Dermis blood vessel endothelial cell (primary cell): Measurements from ENCODE around the gene ECPAS. TPM values are rescaled to one million over a fixed set of nuclear protein-coding genes. Genes with fewer than 3 reads are reported as not detected.
A peak's percentile ranks its signal among the peaks of the same experiment; 100 is the strongest.
"Not testable (repeated sequence)": the region's sequence is repeated elsewhere in the genome, so short reads cannot be mapped to it uniquely, and the experiment has no call there.

Source experiments
- DNase-seq: peaks from one replicate; pipeline ENCODE4 v3.0.0; 2010
- total RNA-seq: library from RNA; depleted of rRNA; stranded (reverse); fragments of >200 nt; gene quantifications from 2 replicates; pipeline ENCODE4 v1.2.3, GENCODE V29; 2014

The ECPAS gene, protein sequence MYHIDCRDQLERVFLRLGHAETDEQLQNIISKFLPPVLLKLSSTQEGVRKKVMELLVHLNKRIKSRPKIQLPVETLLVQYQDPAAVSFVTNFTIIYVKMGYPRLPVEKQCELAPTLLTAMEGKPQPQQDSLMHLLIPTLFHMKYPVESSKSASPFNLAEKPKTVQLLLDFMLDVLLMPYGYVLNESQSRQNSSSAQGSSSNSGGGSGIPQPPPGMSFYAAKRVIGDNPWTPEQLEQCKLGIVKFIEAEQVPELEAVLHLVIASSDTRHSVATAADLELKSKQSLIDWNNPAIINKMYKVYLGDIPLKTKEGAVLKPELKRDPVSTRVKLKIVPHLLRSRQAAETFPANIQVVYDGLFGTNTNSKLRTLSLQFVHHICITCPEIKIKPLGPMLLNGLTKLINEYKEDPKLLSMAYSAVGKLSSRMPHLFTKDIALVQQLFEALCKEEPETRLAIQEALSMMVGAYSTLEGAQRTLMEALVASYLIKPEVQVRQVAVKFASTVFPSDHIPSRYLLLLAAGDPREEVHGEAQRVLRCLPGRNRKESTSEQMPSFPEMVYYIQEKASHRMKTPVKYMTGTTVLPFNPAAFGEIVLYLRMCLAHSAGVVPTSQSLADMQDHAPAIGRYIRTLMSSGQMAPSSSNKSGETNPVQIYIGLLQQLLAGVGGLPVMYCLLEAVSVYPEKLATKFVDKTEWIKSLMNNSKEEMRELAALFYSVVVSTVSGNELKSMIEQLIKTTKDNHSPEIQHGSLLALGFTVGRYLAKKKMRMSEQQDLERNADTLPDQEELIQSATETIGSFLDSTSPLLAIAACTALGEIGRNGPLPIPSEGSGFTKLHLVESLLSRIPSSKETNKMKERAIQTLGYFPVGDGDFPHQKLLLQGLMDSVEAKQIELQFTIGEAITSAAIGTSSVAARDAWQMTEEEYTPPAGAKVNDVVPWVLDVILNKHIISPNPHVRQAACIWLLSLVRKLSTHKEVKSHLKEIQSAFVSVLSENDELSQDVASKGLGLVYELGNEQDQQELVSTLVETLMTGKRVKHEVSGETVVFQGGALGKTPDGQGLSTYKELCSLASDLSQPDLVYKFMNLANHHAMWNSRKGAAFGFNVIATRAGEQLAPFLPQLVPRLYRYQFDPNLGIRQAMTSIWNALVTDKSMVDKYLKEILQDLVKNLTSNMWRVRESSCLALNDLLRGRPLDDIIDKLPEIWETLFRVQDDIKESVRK (N-terminal part only)
- 93.4 and 119 TPM in 2 replicates for total RNA-seq

GRCh38 chr9:111483858-111484571 lies at the start of gene ECPAS:
Gene ECPAS (minus strand): TSS chr9:111484383. CDS start chr9:111472918, 11,465 bp downstream.
- peak; percentile 84 for DNase-seq

- no peak for DNase-seq
These were observed 49.1 kb upstream of the ECPAS start for GRCh38 chr9:111533099-111533790.

DNA sequence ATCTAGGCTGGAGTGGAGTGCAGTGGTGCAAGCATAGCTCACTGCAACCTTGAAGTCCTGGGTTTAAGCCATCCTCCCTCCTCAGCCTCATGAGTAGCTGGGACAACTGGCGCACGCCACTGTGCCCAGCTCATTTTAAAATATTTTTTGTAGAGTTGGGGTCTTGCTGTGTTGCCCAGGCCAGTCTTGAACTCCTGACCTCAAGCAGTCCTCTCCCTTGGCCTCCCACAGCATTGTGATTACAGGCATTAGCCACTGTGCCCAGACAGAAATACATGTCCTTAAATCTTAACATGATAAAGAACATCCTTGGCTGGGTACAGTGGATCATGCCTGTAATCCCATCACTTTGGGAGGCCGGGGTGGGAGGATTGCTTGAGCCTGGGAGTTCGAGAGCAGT lies 47.5 kb upstream of the ECPAS start:
- no peak for DNase-seq

- DNase-seq = no peak
These were observed 45.6 kb upstream of the ECPAS start for GRCh38 chr9:111529787-111530186.

- no peak for DNase-seq
These were observed 43.2 kb upstream of the ECPAS start for GRCh38 chr9:111527347-111527746.

- peak; percentile 84 for DNase-seq
These were observed 41.1 kb upstream of the ECPAS start, which contains the start of gene ZNF483 for GRCh38 chr9:111525056-111525977. Gene ZNF483 (plus strand): TSS chr9:111525179. CDS start chr9:111527396, 2,217 bp downstream.

GRCh38 chr9:111524731-111525055 lies 40.5 kb upstream of the ECPAS start:
- DNase-seq = no peak

GRCh38 chr9:111516061-111516465 lies 31.9 kb upstream of the ECPAS start:
- DNase-seq = no peak

- no peak for DNase-seq
These were observed 30.8 kb upstream of the ECPAS start for GRCh38 chr9:111514967-111515366.

GRCh38 chr9:111511581-111511980 lies 27.4 kb upstream of the ECPAS start:
- DNase-seq = not testable (repeated sequence)

- DNase-seq = no peak
These were observed 18.3 kb upstream of the ECPAS start for GRCh38 chr9:111502506-111502905.

DNA sequence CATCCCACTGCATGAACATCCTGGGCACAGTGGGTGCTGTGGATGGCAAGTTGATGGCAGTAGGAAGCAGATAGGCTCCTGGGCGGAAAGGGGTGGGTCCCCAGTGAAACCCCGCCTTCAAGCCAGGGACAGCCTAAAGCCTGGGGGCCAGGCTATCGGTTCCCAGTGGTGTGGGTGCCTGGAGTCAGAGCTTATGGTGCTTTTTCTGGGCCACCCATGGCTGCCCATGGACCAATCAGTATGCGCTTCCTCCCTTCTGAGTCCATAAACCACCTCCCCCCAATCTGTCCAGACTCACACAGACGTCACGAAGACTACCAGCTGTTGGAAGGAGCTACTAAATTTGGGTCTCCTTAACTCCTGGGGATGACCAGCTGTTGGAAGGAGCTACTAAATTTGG lies 17.5 kb upstream of the ECPAS start:
- DNase-seq = no peak

- no peak for DNase-seq
These were observed 16.9 kb upstream of the ECPAS start for GRCh38 chr9:111501005-111501562.

- not testable (repeated sequence) for DNase-seq
These were observed 13.0 kb upstream of the ECPAS start for GRCh38 chr9:111497196-111497595.

DNA sequence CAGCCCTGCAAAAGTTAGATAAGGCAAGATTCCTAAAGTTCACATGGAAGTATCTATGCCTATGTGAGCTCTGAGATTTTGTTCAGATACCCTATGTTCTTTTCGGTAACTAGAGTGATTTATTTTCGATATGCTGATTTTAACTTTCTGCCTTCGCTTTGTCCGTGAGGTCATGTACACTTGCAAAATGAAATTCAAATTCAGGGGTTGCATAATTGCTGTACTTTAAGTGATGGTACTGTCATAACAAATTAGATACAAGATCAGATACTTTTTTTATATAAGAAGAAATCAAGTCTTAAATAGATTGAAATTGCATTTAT lies 350 bp upstream of the ECPAS start:
- DNase-seq = no peak

DNA sequence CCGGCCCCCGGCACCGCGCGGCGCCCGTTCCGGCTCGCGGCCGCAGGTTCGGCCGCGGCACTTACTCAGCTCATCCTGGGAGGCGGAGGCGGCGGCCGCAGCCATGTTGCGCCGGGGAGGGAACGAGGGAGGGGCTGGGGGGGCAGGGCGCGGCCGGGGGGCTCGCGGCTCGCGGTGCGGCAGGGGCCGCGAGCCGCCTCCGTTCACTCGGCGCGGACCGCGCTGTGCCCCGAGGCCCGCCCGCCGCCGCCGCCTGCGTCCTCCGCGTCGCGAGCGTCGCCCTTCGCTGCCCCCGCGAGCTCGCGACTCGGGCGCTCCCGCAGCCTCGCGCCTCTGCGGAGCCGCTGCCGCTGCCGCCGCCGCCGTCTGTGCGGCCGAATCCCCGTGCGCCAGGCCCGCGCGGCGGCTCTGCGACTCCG lies 735 bp downstream of the ECPAS start:
- peak; percentile 60 for DNase-seq

DNA sequence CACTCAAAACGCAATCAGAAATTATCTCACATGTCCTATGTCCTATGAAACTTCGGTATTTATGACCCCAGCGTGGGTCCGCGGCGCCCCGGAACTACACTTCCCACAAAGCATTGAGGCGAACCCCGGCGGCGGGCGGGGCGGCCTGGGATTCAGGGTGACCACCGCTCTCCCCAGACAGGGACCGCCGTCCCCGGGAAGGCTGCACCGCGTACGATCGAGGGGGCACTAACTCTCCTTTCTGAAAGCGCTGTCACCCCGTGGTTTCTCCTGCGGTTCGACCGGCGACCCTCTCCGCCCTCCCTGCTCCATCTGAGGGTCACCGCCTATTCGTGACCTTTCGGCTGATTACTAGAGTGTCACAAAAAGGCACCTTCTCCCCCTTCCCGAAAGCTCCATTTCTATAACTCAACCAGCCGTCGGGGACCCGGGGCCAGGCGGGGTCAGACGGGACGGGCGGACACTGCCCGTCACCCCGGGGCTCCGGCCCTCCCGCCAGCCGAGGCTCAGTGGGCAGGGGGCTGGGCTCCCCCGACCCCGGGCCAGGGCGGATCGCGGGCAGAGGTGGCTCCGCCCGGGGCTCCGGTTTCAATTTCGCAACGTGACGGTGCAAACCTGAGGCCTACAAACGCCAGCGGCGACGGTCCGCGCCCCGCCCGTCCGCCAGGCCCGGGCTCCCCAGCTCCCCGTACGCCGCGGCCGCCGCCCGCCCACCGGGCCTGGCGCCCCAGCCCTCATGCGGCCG lies 1.3 kb downstream of the ECPAS start:
- DNase-seq = peak; percentile 69

DNA sequence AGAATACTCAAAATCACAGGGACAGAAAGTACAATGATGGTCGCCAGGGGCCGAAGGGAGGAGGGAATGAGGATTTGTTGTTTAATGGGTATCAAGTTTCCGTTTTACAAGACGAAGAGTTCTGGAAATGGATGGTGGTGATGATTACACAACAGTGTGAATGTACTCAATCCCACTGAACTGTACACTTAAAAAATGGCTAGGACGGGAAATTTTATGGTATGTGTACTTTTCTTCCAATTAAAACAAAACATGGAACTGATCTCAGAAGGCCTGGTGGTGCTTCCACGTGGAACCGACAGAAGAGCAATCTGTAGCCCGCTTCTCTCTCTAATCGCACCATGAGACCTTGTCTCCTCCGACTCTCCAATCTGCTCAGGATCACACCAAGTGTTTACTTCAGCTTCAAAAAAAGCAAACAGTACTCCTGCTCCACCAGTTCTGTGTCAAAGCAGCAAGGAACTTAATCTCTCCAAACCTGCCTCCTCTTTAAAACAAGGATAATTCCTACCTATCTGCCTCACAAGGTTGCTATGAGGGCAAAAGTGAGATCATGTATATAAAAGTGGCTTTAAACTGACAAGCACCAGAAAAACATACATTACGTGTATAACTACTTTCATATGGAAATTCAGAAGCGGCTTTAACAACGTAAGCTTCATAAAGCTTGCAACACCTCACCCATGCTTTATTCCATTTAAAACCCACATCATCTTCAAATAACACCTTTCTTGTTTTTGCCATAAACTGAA lies 2.1 kb downstream of the ECPAS start:
- DNase-seq = peak; percentile 30

- no peak for DNase-seq
These were observed 6.5 kb downstream of the ECPAS start for GRCh38 chr9:111477677-111478076.
